ENCODE results near the gene COL5A2.
A peak's percentile ranks its signal among the peaks of the same experiment; 100 is the strongest.

COL5A2 gene

GRCh38 chr2:189178726-189179569 is 613 bp downstream of the COL5A2 start:
- DNase-seq (ENCODE audit: low spot score), result peak; percentile 8

GRCh38 chr2:189178054-189178453 is 1.5 kb downstream of the COL5A2 start:
- DNase-seq (ENCODE audit: low spot score), result peak; percentile 4

GRCh38 chr2:189177251-189177840 is 2.2 kb downstream of the COL5A2 start:
- no peak for DNase-seq (ENCODE audit: low spot score)

GRCh38 chr2:189176516-189176915 is 3.0 kb downstream of the COL5A2 start:
- no peak for DNase-seq (ENCODE audit: low spot score)

GRCh38 chr2:189175869-189176433 is 3.6 kb downstream of the COL5A2 start:
- no peak for DNase-seq (ENCODE audit: low spot score)

- peak; percentile 6 for DNase-seq (ENCODE audit: low spot score)
These were observed 7.5 kb downstream of the COL5A2 start for GRCh38 chr2:189171956-189172609.

GRCh38 chr2:189168856-189169499 is 10.6 kb downstream of the COL5A2 start:
- no peak for DNase-seq (ENCODE audit: low spot score)

GRCh38 chr2:189165656-189166380 is 13.7 kb downstream of the COL5A2 start:
- no peak for DNase-seq (ENCODE audit: low spot score)

GRCh38 chr2:189164746-189165145 is 14.8 kb downstream of the COL5A2 start:
- DNase-seq (ENCODE audit: low spot score), result no peak

- no peak for DNase-seq (ENCODE audit: low spot score)
These were observed 15.7 kb downstream of the COL5A2 start for GRCh38 chr2:189163889-189164288.

GRCh38 chr2:189162566-189162965 is 17.0 kb downstream of the COL5A2 start:
- no peak for DNase-seq (ENCODE audit: low spot score)

- no peak for DNase-seq (ENCODE audit: low spot score)
These were observed 17.7 kb downstream of the COL5A2 start for GRCh38 chr2:189161894-189162293.

GRCh38 chr2:189159717-189160116 is 19.8 kb downstream of the COL5A2 start:
- DNase-seq (ENCODE audit: low spot score), result no peak

GRCh38 chr2:189159273-189159672 is 20.3 kb downstream of the COL5A2 start:
- no peak for DNase-seq (ENCODE audit: low spot score)

GRCh38 chr2:189157939-189158338 is 21.6 kb downstream of the COL5A2 start:
- DNase-seq (ENCODE audit: low spot score), result no peak

GRCh38 chr2:189157456-189157855 is 22.1 kb downstream of the COL5A2 start:
- no peak for DNase-seq (ENCODE audit: low spot score)

GRCh38 chr2:189155795-189156194 is 23.8 kb downstream of the COL5A2 start:
- DNase-seq (ENCODE audit: low spot score), result no peak

- no peak for DNase-seq (ENCODE audit: low spot score)
These were observed 25.9 kb downstream of the COL5A2 start for GRCh38 chr2:189153619-189154018.

- no peak for DNase-seq (ENCODE audit: low spot score)
These were observed 27.1 kb downstream of the COL5A2 start for GRCh38 chr2:189152483-189152882.

- no peak for DNase-seq (ENCODE audit: low spot score)
These were observed 27.7 kb downstream of the COL5A2 start for GRCh38 chr2:189151906-189152305.

- no peak for DNase-seq (ENCODE audit: low spot score)
These were observed 29.5 kb downstream of the COL5A2 start for GRCh38 chr2:189150033-189150432.

GRCh38 chr2:189147989-189148388 is 31.6 kb downstream of the COL5A2 start:
- no peak for DNase-seq (ENCODE audit: low spot score)

Measured in NAMALWA (cell line).